Activated CD4-positive, alpha-beta T cell treated with anti-CD3 and anti-CD28 coated beads, Interleukin-2, amount 50 U/mL, for 24 hours (primary cell): ENCODE data around the gene OR1S2.
"Not testable (repeated sequence)": the region's sequence is repeated elsewhere in the genome, so short reads cannot be mapped to it uniquely, and the experiment has no call there.

ENCODE experiments used
- DNase-seq, 2 donors: peaks; one replicate each; pipeline ENCODE4 v3.0.0-alpha.2; 2020; ENCODE audit warnings: low read depth in 1 of 2, low spot score in 1 of 2

Gene OR1S2, protein sequence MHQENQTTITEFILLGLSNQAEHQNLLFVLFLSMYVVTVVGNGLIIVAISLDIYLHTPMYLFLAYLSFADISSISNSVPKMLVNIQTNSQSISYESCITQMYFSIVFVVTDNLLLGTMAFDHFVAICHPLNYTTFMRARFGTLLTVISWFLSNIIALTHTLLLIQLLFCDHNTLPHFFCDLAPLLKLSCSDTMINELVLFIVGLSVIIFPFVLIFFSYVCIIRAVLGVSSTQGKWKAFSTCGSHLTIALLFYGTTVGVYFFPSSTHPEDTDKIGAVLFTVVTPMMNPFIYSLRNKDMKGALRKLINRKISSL

DNA sequence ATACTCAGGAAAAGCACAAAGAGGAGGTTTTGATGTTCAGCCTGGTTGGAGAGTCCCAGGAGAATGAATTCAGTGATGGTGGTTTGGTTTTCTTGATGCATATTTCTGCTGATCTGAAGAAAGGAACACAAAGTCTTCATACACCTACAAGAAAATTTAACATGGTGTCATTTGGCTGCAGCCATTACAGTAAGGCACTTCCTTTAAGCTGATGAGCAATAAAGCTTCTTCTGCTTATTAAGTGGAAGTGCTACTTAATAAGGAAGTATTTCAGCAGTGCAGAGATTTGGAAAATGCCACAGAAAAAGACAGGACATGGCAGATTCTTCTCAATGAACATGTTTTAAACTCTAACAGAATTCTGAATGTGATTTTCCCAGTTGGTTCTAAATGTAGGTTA lies at the start of gene OR1S2:
Gene OR1S2 (minus strand): TSS at position 101 of the 400 bp plus-strand sequence. CDS start 0 bp downstream, at position 101.
- DNase-seq: no peak

DNA sequence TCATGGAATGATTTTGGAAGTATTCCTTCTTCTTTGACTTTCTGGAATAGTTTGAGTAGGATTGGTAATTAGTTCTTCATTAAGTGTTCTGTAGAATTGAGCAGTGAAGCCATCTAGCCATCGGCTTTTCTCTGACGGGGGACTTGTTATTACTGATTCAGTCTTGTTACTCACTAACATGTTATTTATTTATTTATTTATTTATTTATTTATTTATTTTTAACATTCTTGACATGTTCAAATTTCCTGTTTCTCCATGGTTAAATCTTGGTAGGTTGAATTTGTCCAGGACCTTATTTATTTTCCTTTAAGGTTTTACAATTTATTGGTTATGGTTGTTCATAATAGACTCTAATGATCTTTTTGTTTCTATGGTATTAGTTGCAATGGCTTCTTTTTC lies 40.0 kb upstream of the OR1S2 start:
- no peak for DNase-seq

DNA sequence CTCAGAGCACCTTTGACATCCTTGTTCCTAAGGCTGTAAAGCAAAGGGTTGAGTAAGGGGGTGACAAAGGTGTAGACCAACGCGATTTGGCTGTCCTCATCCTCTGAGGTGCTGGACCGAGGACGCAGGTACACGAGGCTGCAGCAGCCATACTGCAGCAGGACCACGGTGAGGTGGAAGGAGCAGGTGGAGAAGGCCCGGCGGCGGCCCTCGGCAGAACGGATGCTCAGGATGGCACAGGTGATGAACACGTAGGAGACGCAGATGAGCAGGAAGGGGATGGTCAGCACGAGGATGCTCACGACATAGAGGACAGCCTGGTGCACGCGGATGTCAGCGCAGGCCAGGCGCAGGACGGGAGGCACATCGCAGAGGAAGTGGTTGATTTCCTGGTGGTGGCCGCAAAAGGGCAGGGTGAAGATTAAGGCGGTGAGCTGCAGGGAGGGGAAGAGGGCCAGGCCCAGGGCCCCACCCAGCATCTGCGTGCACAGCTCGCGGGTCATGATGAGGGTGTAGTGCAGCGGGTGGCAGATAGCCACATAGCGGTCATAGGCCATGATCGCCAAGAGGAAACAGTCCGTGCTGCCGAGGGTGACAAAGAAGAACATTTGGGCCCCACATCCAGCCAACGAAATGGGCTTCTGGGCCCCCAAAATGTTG lies 24.1 kb upstream of the OR1S2 start:
- DNase-seq: no peak

DNA sequence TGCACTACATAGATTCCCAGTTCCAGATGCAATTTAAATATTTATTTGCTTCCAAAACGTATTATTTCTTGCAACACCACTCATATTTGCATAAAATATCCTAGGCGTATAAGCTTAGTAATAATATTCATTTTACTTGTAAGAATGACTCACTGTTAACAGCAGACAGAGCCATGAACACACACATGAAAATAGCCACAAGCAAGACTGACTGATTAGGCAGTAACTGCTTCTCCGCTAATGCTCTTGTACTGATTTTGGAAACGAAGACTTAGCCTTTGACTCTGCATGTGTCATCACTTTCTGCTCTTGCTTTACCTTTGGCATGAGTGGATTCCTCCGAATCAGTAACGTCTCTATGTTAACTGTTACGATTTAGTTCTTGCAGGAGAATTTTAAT lies 18.8 kb upstream of the OR1S2 start:
- no peak for DNase-seq

DNA sequence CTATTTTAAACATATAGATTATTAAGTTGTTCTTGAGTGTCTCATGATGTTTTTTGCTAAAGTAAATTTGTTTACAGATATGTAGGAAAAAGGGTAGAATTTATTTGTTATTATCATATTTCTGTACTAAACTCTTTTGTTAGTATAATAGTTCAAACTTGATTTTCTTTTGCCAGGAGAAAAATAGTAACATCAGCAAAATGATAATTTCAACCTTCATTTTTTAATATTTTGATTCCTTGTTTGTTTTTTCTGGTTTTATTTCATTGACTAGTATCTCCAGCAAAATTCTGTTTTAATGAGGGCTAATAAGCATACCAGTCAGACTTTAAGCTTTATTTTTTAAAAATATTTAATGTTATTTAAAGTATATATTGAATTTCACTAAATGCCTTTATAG lies 12.5 kb upstream of the OR1S2 start:
- no peak for DNase-seq

DNA sequence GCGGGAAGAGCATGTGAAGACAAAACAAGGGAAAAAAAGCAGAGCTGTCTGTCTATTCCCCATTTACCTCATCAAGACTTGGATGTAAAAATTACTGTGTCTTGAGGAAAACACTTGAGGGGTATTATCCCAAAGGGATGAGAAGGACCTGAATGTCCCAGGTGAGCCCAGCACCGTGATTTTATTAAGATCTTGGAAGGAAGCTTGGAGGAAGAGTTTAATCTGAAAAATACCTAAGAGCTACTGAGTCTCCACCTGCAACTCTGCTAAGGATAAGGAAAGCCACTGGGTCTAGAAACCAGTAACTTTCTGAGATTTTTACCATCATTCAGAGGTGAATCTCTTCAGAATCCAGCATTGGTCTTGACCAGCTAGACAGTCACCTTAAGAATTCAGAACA lies 8.5 kb upstream of the OR1S2 start, which contains the start of gene OR1S1:
Gene OR1S1 (plus strand): TSS at position 301 of the 400 bp plus-strand sequence.
- DNase-seq: not testable (repeated sequence)

DNA sequence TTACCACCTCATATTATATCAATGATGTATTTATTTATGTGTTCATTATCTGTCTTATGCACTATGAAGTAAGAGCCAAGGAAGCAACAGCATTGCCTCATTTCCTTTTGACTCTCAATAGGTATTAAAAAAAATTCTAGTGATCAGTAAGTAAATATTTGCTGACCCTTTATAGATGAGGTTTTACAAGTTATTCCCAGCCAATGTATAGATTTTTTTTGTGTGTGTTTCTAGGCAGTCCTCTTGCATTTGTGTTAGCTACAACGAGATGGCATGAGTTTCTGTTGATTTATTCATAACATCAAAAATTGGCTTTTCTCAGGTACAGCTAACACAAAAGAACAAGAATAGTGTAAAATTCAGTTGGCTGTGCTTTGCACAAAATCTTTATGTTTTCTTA lies 4.7 kb downstream of the OR1S2 start:
- DNase-seq: no peak

DNA sequence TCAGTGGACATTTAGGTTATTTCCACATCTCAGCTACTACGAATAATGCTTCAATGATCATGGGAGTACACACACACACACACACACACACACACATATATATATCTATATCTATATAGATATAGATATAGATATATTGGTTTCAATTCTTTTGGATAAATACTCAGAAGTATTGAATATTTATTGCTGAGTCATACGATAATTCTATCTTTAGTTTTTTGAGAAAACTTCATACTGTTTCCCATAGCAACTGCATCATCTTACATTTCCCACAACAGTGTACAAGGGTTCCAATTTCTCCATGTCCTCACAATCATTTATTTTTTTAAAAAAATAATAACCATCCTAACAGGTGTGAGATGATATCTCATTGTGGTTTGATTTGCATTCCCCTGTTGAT lies 8.0 kb downstream of the OR1S2 start:
- DNase-seq: no peak

DNA sequence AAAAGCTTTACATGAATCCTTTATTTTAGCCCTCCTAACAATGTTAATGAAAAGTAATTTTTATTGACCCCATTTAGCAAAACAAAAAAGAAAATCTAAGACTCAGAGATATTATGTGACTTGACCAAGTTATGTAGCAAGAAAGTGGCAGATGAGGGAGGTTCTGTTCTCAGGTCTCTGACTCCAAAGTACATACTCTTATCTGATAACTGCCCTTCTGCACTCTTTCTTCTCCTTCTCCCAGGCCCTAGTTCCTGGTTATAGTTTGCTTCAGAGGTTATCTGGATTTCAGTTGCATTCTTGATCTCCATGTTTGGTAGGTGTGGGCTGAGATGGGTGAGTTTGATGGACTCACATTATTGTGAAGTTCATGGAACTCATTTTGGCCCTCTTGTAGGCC lies 10.6 kb downstream of the OR1S2 start:
- no peak for DNase-seq

DNA sequence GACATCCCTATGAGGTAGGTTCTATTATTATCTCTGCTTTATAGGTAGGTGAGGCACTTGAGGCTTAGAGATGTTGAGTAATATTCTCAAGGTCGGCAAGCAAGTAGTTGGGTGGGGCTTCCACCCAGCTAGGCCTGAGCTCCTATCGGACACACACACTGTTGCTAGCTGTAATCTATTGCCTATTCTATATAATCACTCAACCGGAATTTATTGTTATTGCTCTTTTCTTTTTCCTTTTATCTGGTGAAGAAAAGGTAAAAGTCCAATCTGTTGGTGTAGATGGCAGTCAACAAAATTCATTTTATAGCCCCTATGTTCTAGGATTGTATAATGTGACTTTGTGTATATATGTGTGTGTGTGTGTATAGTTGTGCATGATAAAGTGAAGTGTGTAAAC lies 11.7 kb downstream of the OR1S2 start:
- no peak for DNase-seq

DNA sequence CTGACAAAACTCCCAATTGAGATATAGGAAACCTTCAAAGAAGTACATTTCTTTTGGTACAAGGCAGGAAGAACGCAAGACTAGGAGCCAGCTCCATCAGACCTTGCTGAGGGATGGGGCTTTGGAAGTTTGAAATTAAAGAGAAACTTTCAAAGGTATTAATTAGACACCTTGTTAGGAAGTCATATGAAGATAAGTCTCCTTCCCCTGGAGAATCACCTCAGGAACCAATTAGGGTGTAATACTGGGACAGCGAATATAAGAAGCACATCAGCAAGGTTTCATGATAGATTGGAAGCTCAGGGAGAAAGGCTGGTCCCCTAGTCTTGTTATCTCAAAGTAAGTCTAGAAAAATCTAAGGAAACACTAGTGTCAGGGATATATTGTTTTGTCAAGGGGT lies 15.2 kb downstream of the OR1S2 start, which contains the start of gene OR9Q2:
Gene OR9Q2 (plus strand): TSS at position 301 of the 400 bp plus-strand sequence. CDS start 1,421 bp downstream, outside the sequence.
- DNase-seq: no peak

DNA sequence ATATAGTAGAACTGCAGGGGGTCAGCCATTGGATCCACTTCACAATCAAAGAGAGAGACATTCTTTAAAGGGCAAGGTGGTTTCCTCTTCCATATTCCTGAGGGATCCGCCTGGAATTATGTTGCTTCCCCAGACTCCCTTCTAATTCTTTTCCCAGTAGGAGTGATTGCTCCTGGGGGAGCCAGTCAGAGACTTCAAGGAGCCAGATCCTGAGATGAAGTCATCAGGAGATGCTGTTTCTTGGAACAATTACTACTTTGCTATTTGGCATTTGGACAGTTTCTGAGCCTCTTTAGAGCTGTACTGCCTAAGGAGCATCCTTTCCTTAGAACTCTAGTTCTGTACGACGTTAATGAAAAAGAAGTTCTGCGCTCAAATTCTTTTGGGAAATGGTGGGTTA lies 17.0 kb downstream of the OR1S2 start:
- DNase-seq: no peak

DNA sequence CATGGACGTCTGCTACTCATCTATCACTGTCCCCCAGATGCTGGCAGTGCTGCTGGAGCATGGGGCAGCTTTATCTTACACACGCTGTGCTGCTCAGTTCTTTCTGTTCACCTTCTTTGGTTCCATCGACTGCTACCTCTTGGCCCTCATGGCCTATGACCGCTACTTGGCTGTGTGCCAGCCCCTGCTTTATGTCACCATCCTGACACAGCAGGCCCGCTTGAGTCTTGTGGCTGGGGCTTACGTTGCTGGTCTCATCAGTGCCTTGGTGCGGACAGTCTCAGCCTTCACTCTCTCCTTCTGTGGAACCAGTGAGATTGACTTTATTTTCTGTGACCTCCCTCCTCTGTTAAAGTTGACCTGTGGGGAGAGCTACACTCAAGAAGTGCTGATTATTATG lies 24.3 kb downstream of the OR1S2 start:
- DNase-seq: no peak

DNA sequence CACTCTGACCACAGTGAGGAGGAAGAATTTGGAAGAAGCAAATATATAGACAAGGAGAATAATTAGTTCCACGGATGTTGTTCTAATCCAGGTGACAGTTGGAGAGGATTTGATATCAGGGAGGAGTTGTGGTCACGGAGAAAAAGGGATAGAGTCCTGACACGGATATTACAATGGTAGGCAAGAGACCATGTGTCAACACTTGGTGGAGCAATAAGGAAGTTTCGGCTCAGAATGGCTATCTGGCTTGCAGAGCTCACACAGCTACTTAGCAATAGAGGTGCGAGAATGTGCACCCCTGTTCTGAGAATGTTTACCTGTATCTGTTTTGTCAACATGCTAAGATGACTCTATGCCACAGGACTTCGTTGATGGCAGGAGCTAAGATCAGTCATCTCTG lies 25.5 kb downstream of the OR1S2 start:
- DNase-seq: no peak

DNA sequence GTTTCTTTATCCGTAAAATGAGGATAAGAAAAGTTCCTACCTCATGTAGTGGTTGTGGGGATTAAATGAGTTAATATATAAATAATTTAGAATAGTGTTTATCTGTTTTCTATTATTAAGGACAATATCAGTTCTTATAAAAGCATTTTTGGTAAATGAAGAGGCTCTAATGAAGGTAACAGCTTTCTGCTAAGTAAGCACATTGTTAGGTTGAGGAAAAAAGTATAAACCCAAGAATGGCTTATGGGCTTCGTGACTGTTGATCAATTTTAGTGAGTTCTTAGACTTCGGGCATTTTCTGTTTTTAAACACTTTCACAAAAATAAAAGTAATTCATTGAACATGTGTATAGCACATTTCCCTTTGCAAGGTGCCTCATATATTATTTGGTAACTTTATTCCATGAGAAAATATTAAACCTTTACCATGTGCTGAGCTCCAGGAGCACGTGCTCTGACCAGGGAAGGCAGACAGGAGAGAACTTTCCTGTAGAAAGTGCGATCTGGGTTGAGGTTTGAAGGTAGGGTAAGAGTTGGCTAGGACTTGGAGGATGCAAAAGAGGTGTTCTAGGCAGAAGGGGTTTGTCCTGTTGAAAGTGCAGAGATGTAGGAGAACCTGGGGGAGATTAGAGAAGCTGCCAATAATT lies 26.4 kb downstream of the OR1S2 start:
- no peak for DNase-seq

DNA sequence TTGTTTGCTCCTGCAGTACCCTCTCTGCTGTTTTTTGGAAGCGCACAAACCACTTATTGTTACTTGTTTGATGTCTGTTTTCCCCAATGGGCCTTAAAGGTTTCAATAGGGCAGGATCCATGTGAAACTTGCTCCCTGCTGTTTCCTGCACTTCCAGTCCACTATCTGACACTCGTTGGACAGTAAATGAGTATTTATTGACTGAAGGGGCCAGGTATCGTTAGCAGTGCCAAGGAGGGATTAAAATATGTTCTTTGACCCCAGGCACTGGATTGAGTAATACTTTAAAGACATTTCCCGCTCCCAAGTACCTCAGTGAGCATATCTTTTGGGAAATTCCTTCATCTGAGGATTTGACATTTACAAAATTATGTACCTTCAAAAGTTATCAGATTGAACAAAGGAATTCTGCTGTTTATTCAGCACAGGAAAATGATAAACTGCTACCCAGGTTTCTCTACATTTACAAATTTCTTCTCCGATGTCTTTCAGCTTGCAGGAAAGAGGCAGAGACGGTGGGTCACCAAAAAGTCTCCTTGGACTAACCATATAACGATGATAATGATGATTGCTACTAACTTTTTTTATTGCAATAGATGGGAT lies 38.3 kb downstream of the OR1S2 start:
- DNase-seq: no peak

DNA sequence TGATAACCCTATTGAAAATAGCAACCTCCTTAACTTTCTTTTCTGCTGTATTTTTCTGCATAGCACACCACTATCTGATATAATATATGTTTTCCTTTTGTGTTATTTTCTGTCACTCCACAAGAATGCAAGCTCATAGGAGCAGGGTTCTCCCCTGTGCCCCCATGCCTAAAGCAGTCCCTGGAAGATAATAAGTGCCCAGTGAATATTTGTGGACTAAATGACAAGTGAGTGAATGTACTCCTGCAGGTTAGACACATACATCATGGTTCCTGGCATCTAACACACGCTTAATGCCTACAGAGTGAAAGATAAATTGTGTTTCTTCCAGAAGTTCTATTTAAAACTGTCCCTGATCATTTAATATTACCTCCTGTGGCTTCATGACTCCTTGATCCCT lies 39.0 kb downstream of the OR1S2 start:
- DNase-seq: no peak

DNA sequence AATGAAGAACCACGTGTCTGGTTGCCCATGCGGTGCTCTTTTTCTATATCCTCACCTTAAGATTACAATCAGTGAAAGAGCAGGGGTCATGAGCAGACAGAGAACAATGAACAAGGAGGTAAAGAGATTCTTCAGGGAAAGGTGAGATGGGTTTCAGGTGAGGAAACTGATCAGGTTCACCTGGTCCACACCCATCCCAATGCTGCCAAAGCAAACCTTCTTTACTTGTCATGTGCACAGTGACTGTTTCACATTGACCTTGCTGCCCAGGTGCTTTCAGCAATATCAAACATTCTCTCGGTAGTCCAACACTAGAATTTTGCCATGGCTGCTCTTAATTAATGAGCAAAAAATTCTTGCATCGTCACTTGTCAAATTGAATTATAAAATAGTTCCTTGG lies 39.6 kb downstream of the OR1S2 start:
- DNase-seq: no peak
